Mesothelial cell of epicardium (in vitro differentiated cells): ENCODE measurements around the gene DENND2C. TPM values are rescaled to one million over a fixed set of nuclear protein-coding genes. Genes with fewer than 3 reads are reported as not detected.

ENCODE experiments used
- DNase-seq, 2 experiments: peaks; one replicate each; pipeline ENCODE4 v3.0.0; 2021; ENCODE audit warnings: low spot score in 2 of 2; ENCODE audit not compliant: unreplicated experiment in 2 of 2
- H3K27ac Mint-ChIP-seq: 2 replicates; pipeline ENCODE4 v1.8.0; 2021; ENCODE audit warnings: mixed read lengths
- H3K27me3 Mint-ChIP-seq: 2 replicates; pipeline ENCODE4 v1.8.0; 2021; ENCODE audit warnings: low read depth, mixed read lengths
- H3K36me3 Mint-ChIP-seq: 2 replicates; pipeline ENCODE4 v1.8.0; 2021; ENCODE audit warnings: mixed read lengths
- H3K4me1 Mint-ChIP-seq: 2 replicates; pipeline ENCODE4 v1.8.0; 2021; ENCODE audit warnings: mixed read lengths
- H3K4me3 Mint-ChIP-seq: 2 replicates; pipeline ENCODE4 v1.8.0; 2021; ENCODE audit warnings: mild to moderate bottlenecking, moderate library complexity, mixed read lengths
- H3K9me3 Mint-ChIP-seq: 2 replicates; pipeline ENCODE4 v1.8.0; 2021; ENCODE audit warnings: mixed read lengths
- CTCF ChIP-seq: fragments of 200-600 bp; sonication (generic); IDR thresholded peaks from one replicate; pipeline ENCODE4 v1.5.0; 2021; ENCODE audit warnings: antibody characterized with exemption; ENCODE audit not compliant: unreplicated experiment
- total RNA-seq: library from RNA; stranded (reverse); gene quantifications from 3 replicates; pipeline ENCODE4 v1.2.1, GENCODE V29; 2021

DENND2C gene
- total RNA-seq, 1 donor from 2014 or later = 2.3 TPM

- no peak for DNase-seq
- no peaks in the 10 kb centered on the region for H3K36me3 Mint-ChIP-seq
- no peaks in the 10 kb centered on the region for H3K9me3 Mint-ChIP-seq
- no peak overlapping the region for H3K4me3 Mint-ChIP-seq
- TF ChIP-seq CTCF = no peak
- peaks cover 8% of the 10 kb centered on the region for H3K4me1 Mint-ChIP-seq
- H3K27ac Mint-ChIP-seq = no peak overlapping the region
- H3K27me3 Mint-ChIP-seq = peaks cover 33% of the 10 kb centered on the region
These were observed 23.1 kb upstream of the DENND2C start for GRCh38 chr1:114692947-114693346.

- Mint-ChIP-seq H3K27me3 (peaks cover 46% of the 10 kb centered on the region), H3K36me3 (no peaks in the 10 kb centered on the region), H3K4me1 (peaks cover 8% of the 10 kb centered on the region), H3K9me3 (no peaks in the 10 kb centered on the region), H3K4me3 (no peak overlapping the region), H3K27ac (no peak overlapping the region)
- TF ChIP-seq CTCF = no peak
- DNase-seq = no peak
These were observed 21.2 kb upstream of the DENND2C start for GRCh38 chr1:114691061-114691460.

DNA sequence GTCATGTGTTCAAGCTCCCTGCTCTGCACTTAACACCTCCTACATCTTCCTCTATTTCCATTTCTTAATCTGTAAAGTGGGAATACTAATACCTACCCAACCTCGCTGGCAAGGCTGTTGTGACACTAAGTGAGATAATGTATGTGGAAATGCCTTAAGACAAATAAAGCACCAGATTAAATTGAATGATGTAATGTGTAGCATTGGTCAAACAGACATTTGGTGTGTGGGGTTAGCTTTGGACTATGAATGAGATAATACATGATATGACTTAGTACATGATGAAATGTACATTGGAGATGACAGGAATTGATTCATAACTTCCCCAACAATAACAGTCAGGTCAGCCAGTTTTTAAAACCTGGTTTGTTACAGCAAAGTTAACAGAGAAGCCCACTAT is 20.3 kb upstream of the DENND2C start:
- TF ChIP-seq CTCF = no peak
- Mint-ChIP-seq H3K27ac (no peak overlapping the region), H3K36me3 (no peaks in the 10 kb centered on the region), H3K4me1 (peaks cover under 1% of the 10 kb centered on the region), H3K9me3 (no peaks in the 10 kb centered on the region), H3K4me3 (no peak overlapping the region), H3K27me3 (peaks cover 51% of the 10 kb centered on the region)
- no peak for DNase-seq

DNA sequence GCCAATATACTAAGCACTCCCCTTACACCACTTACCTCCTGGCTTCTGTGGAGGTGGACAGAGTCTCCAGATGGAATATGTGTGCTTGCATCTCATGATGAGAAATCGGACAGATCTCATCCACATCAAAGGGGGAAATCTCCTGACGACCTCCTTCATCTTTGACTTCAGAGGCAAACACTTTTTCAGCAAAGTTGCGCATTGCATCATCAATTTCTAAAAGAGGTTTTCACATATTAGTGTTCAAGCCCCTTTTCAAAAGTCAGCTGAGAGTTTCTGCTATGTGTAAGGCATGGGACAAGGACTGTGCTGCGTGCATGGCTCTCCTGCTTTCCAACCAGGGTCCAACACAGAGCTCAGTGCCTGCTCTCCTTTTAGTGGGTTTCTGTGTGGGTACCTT is 18.7 kb upstream of the DENND2C start:
- H3K36me3 Mint-ChIP-seq = no peaks in the 10 kb centered on the region
- no peaks in the 10 kb centered on the region for H3K9me3 Mint-ChIP-seq
- no peak overlapping the region for H3K4me3 Mint-ChIP-seq
- no peak for DNase-seq
- peaks cover 64% of the 10 kb centered on the region for H3K27me3 Mint-ChIP-seq
- H3K27ac Mint-ChIP-seq = no peak overlapping the region
- no peak for TF ChIP-seq CTCF
- H3K4me1 Mint-ChIP-seq = no peaks in the 10 kb centered on the region

DNA sequence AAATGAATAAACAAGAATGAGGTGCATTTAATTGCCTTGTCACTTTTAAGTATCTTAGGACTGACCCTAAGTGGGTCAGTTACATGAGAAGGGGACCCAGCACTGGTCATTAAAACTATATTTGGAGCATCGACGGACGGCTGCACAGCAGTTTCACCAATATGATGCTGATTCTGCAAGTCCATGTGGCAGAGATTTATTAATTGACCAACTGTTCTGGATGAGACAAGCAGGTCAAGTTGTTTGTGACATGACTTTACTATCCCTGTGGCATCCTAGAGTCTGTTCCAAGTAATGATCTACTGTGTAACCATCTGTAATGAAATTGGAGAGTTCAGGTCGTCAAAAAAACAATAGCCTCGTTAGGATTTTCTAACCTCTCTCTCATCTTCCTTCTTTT is 16.0 kb upstream of the DENND2C start:
- no peak for TF ChIP-seq CTCF
- Mint-ChIP-seq H3K4me1 (no peaks in the 10 kb centered on the region), H3K4me3 (no peak overlapping the region), H3K36me3 (no peaks in the 10 kb centered on the region), H3K27ac (no peak overlapping the region), H3K27me3 (peaks cover 70% of the 10 kb centered on the region), H3K9me3 (no peaks in the 10 kb centered on the region)
- DNase-seq = no peak

GRCh38 chr1:114677691-114678090 is 7.8 kb upstream of the DENND2C start:
- no peaks in the 10 kb centered on the region for H3K9me3 Mint-ChIP-seq
- H3K4me1 Mint-ChIP-seq = no peaks in the 10 kb centered on the region
- H3K36me3 Mint-ChIP-seq = no peaks in the 10 kb centered on the region
- H3K4me3 Mint-ChIP-seq = no peak overlapping the region
- no peak for DNase-seq
- H3K27me3 Mint-ChIP-seq = peaks cover 66% of the 10 kb centered on the region
- no peak for TF ChIP-seq CTCF
- H3K27ac Mint-ChIP-seq = no peak overlapping the region
